HepG2 (cell line): ENCODE measurements around the gene PTGES3. TPM values are rescaled to one million over a fixed set of nuclear protein-coding genes. Genes with fewer than 3 reads are reported as not detected.

Experiments
- BCL6 ChIP-seq: IDR thresholded peaks from 2 replicates; pipeline ENCODE4 v1.6.1; 2016; ENCODE audit warnings: missing genetic modification reagents, missing compliant biosample characterization
- HDAC6 ChIP-seq: fragments of 200-600 bp; sonication (generic); IDR thresholded peaks from 2 replicates; pipeline ENCODE4 v1.7.0; 2017; ENCODE audit warnings: mild to moderate bottlenecking, antibody characterized with exemption, low read length, low read depth
- HES4 ChIP-seq: sonication (generic); formaldehyde crosslinking; IDR thresholded peaks from 2 replicates; pipeline ENCODE4 v1.9.0; 2021; ENCODE audit warnings: mild to moderate bottlenecking, missing genetic modification reagents, borderline replicate concordance
- KDM1A ChIP-seq: IDR thresholded peaks from 2 replicates; pipeline ENCODE4 v1.6.1; 2016; ENCODE audit warnings: missing compliant biosample characterization
- MTA1 ChIP-seq: sonication (generic); formaldehyde crosslinking; IDR thresholded peaks from 2 replicates; pipeline ENCODE4 v1.4.0; 2020; ENCODE audit warnings: missing genetic modification reagents, mild to moderate bottlenecking, borderline replicate concordance
- MTF1 ChIP-seq: sonication (generic); formaldehyde crosslinking; IDR thresholded peaks from 2 replicates; pipeline ENCODE4 v1.5.0; 2020; ENCODE audit warnings: missing genetic modification reagents
- MXD4 ChIP-seq: IDR thresholded peaks from 2 replicates; pipeline ENCODE4 v1.6.1; 2016; ENCODE audit warnings: mild to moderate bottlenecking, missing biosample characterization, missing genetic modification reagents
- POLR2AphosphoS5 ChIP-seq: IDR thresholded peaks from 2 replicates; pipeline ENCODE4 v1.6.1; 2012; ENCODE audit warnings: low read depth, low read length
- SRF ChIP-seq: IDR thresholded peaks from 2 replicates; pipeline ENCODE4 v1.6.1; 2011; ENCODE audit warnings: mild to moderate bottlenecking, low read depth, low read length, moderate library complexity
- ZNF572 ChIP-seq: sonication (generic); formaldehyde crosslinking; IDR thresholded peaks from 2 replicates; pipeline ENCODE4 v1.5.1; 2020; ENCODE audit warnings: mild to moderate bottlenecking, missing genetic modification reagents
- ZNF674 ChIP-seq: sonication (generic); formaldehyde crosslinking; IDR thresholded peaks from 2 replicates; pipeline ENCODE4 v1.5.0; 2020; ENCODE audit warnings: low read depth, mild to moderate bottlenecking, missing genetic modification reagents
- ZSCAN31 ChIP-seq: sonication (generic); formaldehyde crosslinking; IDR thresholded peaks from 2 replicates; pipeline ENCODE4 v1.5.0; 2020; ENCODE audit warnings: low read depth, mild to moderate bottlenecking, missing genetic modification reagents
- polyA plus RNA-seq, 8 experiments: library from polyadenylated mRNA; depleted of rRNA in 3 of 8; stranded (reverse) in 7 of 8; unstranded in 1 of 8; fragments of >200 nt; fragmentation: Illumina TruSeq in 4 of 8; extraction: Trizol in 4 of 8; gene quantifications; 2 replicates each; pipeline versions ENCODE4 v1.2.1 to v1.2.3, GENCODE V29; 2011 to 2016; ENCODE audit warnings: low read depth in 4 of 8, missing spikeins in 1 of 8, mixed read lengths in 1 of 8; ENCODE audit not compliant: insufficient read depth in 1 of 8
- total RNA-seq, 5 experiments: library from RNA; depleted of rRNA; stranded (reverse); fragments of >200 nt; fragmentation: Illumina TruSeq; extraction: Trizol; gene quantifications; 2 replicates each; pipeline ENCODE4 v1.2.3, GENCODE V29; 2016; ENCODE audit warnings: low read depth in 1 of 5
- TF ChIP-seq, protein P1 (sequence below): sonication (generic); formaldehyde crosslinking; IDR thresholded peaks from 2 replicates; pipeline ENCODE4 v1.4.0; 2020; ENCODE audit warnings: mild to moderate bottlenecking, missing genetic modification reagents
- TF ChIP-seq, protein P2 (sequence below): sonication (generic); formaldehyde crosslinking; IDR thresholded peaks from 2 replicates; pipeline ENCODE4 v1.5.0; 2020; ENCODE audit warnings: missing genetic modification reagents
- TF ChIP-seq, protein P3 (sequence below): IDR thresholded peaks from 2 replicates; pipeline ENCODE4 v1.6.1; 2016
- TF ChIP-seq, protein P4 (sequence below): sonication (generic); formaldehyde crosslinking; IDR thresholded peaks from 2 replicates; pipeline ENCODE4 v1.4.0; 2020; ENCODE audit warnings: missing genetic modification reagents
- TF ChIP-seq, protein P5 (sequence below): IDR thresholded peaks from 2 replicates; pipeline ENCODE4 v1.6.1; 2016; ENCODE audit warnings: low read depth, borderline replicate concordance
- TF ChIP-seq, protein P6 (sequence below): sonication (generic); formaldehyde crosslinking; IDR thresholded peaks from 2 replicates; pipeline ENCODE4 v1.8.0; 2022; ENCODE audit warnings: missing genetic modification reagents, low read depth, mild to moderate bottlenecking, borderline replicate concordance
- TF ChIP-seq, protein P7 (sequence below): sonication (generic); formaldehyde crosslinking; IDR thresholded peaks from 2 replicates; pipeline ENCODE4 v1.4.0; 2020; ENCODE audit warnings: missing genetic modification reagents, borderline replicate concordance
- TF ChIP-seq, protein P8 (sequence below): sonication (generic); formaldehyde crosslinking; conservative IDR thresholded peaks from 2 replicates; pipeline ENCODE4 v1.4.0; 2020; ENCODE audit warnings: missing genetic modification reagents
- TF ChIP-seq, protein P9 (sequence below): sonication (generic); formaldehyde crosslinking; IDR thresholded peaks from 2 replicates; pipeline ENCODE4 v1.5.0; 2020; ENCODE audit warnings: mild to moderate bottlenecking, missing genetic modification reagents

The PTGES3 gene
- total and polyA plus RNA-seq, 2 of the 13 experiments (the other 11 are each of a cell fraction or from before 2014, with no cell fraction given) = 54.4 to 159 TPM

DNA sequence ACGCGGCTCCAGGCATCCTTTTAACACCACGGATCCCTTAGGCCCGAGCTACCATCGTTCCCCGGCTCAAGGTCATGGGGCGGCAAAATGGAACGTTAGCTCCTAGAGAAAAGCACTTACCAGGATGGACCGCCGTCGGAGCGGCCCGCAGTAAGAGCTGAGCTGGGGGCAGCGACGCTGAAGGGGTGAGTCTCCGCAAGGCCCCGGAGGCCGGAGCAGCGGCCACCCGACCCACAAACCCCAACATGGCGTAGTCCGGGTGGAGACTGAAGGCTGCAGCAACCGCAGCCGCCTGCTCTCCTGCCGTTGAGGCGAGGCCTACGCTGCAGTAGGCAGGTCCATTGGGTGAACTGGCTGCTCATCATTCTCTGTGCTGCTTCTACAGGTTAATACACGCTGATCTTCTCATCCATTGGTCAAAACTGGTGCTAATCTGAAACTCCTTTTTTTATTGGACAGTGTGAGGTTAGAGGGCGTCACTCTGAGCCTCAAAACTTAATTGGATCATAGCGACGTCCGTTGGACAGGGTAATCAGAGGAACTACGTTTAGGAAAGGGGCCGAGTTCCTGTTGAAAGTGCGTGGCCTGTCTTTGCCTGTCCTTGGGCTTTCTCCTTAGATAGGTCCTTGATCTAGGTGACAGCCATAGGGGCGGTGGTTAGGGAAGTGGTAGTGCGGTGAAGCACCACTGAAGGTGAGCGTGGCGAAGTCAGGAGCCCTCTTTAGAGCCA is 42.2 kb downstream of the PTGES3 start, which contains the start of gene ATP5F1B (continued):
- TF ChIP-seq MTA1 = no peak
- TF ChIP-seq, protein P1, sequence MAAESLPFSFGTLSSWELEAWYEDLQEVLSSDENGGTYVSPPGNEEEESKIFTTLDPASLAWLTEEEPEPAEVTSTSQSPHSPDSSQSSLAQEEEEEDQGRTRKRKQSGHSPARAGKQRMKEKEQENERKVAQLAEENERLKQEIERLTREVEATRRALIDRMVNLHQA = no peak
- TF ChIP-seq, protein P2, sequence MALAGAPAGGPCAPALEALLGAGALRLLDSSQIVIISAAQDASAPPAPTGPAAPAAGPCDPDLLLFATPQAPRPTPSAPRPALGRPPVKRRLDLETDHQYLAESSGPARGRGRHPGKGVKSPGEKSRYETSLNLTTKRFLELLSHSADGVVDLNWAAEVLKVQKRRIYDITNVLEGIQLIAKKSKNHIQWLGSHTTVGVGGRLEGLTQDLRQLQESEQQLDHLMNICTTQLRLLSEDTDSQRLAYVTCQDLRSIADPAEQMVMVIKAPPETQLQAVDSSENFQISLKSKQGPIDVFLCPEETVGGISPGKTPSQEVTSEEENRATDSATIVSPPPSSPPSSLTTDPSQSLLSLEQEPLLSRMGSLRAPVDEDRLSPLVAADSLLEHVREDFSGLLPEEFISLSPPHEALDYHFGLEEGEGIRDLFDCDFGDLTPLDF (CRISPR knock-in tag) = no peak
- 0 out of 2 replicates have a peak, but pooled peaks have one; percentile 32 for TF ChIP-seq BCL6 (CRISPR knock-in tag)
- TF ChIP-seq, protein P3, sequence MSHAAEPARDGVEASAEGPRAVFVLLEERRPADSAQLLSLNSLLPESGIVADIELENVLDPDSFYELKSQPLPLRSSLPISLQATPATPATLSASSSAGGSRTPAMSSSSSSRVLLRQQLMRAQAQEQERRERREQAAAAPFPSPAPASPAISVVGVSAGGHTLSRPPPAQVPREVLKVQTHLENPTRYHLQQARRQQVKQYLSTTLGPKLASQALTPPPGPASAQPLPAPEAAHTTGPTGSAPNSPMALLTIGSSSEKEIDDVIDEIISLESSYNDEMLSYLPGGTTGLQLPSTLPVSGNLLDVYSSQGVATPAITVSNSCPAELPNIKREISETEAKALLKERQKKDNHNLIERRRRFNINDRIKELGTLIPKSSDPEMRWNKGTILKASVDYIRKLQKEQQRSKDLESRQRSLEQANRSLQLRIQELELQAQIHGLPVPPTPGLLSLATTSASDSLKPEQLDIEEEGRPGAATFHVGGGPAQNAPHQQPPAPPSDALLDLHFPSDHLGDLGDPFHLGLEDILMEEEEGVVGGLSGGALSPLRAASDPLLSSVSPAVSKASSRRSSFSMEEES (CRISPR knock-in tag) = no peak
- no peak for TF ChIP-seq KDM1A (CRISPR knock-in tag)
- peak; percentile 78; the same call in 1 of the 2 replicates for TF ChIP-seq MXD4 (CRISPR knock-in tag)
- TF ChIP-seq, protein P4, sequence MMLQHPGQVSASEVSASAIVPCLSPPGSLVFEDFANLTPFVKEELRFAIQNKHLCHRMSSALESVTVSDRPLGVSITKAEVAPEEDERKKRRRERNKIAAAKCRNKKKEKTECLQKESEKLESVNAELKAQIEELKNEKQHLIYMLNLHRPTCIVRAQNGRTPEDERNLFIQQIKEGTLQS = peak; percentile 19; the same call in 1 of the 2 replicates
- TF ChIP-seq HDAC6 = no peak
- TF ChIP-seq HES4 (CRISPR knock-in tag) = peak; percentile 72
- TF ChIP-seq SRF = no peak
- TF ChIP-seq MTF1 (CRISPR knock-in tag) = no peak; the same call in 1 of the 2 replicates
- TF ChIP-seq, protein P5, sequence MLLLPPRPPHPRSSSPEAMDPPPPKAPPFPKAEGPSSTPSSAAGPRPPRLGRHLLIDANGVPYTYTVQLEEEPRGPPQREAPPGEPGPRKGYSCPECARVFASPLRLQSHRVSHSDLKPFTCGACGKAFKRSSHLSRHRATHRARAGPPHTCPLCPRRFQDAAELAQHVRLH = 0 out of 2 replicates have a peak, but pooled peaks have one; percentile 74
- peak; percentile 91 for TF ChIP-seq ZNF572 (CRISPR knock-in tag)
- TF ChIP-seq, protein P6, sequence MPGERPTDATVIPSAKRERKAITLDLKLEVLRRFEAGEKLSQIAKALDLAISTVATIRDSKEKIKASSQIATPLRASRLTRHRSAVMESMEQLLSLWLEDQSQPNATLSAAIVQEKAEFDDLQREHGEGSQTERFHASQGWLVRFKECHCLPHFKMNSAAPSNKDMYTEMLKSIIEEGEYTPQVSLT (CRISPR knock-in tag) = no peak
- TF ChIP-seq, protein P7, sequence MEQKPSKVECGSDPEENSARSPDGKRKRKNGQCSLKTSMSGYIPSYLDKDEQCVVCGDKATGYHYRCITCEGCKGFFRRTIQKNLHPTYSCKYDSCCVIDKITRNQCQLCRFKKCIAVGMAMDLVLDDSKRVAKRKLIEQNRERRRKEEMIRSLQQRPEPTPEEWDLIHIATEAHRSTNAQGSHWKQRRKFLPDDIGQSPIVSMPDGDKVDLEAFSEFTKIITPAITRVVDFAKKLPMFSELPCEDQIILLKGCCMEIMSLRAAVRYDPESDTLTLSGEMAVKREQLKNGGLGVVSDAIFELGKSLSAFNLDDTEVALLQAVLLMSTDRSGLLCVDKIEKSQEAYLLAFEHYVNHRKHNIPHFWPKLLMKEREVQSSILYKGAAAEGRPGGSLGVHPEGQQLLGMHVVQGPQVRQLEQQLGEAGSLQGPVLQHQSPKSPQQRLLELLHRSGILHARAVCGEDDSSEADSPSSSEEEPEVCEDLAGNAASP = no peak; the same call in 1 of the 2 replicates
- TF ChIP-seq, protein P8, sequence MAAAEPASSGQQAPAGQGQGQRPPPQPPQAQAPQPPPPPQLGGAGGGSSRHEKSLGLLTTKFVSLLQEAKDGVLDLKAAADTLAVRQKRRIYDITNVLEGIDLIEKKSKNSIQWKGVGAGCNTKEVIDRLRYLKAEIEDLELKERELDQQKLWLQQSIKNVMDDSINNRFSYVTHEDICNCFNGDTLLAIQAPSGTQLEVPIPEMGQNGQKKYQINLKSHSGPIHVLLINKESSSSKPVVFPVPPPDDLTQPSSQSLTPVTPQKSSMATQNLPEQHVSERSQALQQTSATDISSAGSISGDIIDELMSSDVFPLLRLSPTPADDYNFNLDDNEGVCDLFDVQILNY = no peak
- TF ChIP-seq ZSCAN31 (CRISPR knock-in tag) = no peak
- TF ChIP-seq POLR2AphosphoS5 = peak; percentile 98
- TF ChIP-seq ZNF674 (CRISPR knock-in tag) = no peak; the same call in 1 of the 2 replicates
- TF ChIP-seq, protein P9, sequence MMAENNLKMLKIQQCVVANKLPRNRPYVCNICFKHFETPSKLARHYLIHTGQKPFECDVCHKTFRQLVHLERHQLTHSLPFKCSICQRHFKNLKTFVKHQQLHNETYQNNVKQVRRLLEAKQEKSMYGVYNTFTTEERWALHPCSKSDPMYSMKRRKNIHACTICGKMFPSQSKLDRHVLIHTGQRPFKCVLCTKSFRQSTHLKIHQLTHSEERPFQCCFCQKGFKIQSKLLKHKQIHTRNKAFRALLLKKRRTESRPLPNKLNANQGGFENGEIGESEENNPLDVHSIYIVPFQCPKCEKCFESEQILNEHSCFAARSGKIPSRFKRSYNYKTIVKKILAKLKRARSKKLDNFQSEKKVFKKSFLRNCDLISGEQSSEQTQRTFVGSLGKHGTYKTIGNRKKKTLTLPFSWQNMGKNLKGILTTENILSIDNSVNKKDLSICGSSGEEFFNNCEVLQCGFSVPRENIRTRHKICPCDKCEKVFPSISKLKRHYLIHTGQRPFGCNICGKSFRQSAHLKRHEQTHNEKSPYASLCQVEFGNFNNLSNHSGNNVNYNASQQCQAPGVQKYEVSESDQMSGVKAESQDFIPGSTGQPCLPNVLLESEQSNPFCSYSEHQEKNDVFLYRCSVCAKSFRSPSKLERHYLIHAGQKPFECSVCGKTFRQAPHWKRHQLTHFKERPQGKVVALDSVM = peak; percentile 64
